ENCODE results near the gene EPN2. TPM values are rescaled to one million over a fixed set of nuclear protein-coding genes. Genes with fewer than 3 reads are reported as not detected.
"Not testable (repeated sequence)": the region's sequence is repeated elsewhere in the genome, so short reads cannot be mapped to it uniquely, and the experiment has no call there.

EPN2 gene
- total and polyA plus RNA-seq, 2 donors from 2014 or later = 18.0 to 45.4 TPM

- intact Hi-C loops (cut with DNase I) = no loop called here
- no peak for DNase-seq
- peaks cover 0 to 9% (median 6%) of the 10 kb centered on the region in 3 donors for H3K4me1 ChIP-seq (ENCODE audit: control insufficient read depth in 2 of 3, insufficient read depth in 2 of 3, low read depth in 1 of 3, low read length in 3 of 3)
- H3K27me3 ChIP-seq (ENCODE audit: control insufficient read depth, insufficient read depth, low read length) = no peaks in the 10 kb centered on the region
- H3K4me3 ChIP-seq (ENCODE audit: low read length in 3 of 3) = no peak overlapping the region
- no peak for FAIRE-seq
- H3K36me3 ChIP-seq (ENCODE audit: control insufficient read depth in 2 of 3, insufficient read depth in 3 of 3, low read length in 3 of 3) = peaks cover 0 to 3% (median 0%) of the 10 kb centered on the region in 3 donors
- H3K9ac ChIP-seq (ENCODE audit: low read length in 3 of 3) = no peak overlapping the region
- no peaks in the 10 kb centered on the region for H3K9me3 ChIP-seq (ENCODE audit: control insufficient read depth in 2 of 3, insufficient read depth in 1 of 3, low read length in 3 of 3)
- no peak overlapping the region for H3K27ac ChIP-seq (ENCODE audit: low read depth in 2 of 2, low read length in 2 of 2)
- TF ChIP-seq, protein P1, sequence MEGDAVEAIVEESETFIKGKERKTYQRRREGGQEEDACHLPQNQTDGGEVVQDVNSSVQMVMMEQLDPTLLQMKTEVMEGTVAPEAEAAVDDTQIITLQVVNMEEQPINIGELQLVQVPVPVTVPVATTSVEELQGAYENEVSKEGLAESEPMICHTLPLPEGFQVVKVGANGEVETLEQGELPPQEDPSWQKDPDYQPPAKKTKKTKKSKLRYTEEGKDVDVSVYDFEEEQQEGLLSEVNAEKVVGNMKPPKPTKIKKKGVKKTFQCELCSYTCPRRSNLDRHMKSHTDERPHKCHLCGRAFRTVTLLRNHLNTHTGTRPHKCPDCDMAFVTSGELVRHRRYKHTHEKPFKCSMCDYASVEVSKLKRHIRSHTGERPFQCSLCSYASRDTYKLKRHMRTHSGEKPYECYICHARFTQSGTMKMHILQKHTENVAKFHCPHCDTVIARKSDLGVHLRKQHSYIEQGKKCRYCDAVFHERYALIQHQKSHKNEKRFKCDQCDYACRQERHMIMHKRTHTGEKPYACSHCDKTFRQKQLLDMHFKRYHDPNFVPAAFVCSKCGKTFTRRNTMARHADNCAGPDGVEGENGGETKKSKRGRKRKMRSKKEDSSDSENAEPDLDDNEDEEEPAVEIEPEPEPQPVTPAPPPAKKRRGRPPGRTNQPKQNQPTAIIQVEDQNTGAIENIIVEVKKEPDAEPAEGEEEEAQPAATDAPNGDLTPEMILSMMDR (IDR thresholded peaks at IDR 0.05; ENCODE audit: borderline replicate concordance, extremely low read depth, insufficient read depth) = no peak
These were observed 38.4 kb downstream of the EPN2 start for GRCh38 chr17:19275457-19276127.

- FAIRE-seq; intact Hi-C loops (cut with DNase I); H3K27me3 ChIP-seq (ENCODE audit: control insufficient read depth, insufficient read depth, low read length); H3K9me3 ChIP-seq (ENCODE audit: control insufficient read depth in 2 of 3, insufficient read depth in 1 of 3, low read length in 3 of 3); H3K4me3 ChIP-seq (ENCODE audit: low read length in 3 of 3); H3K27ac ChIP-seq (ENCODE audit: low read depth in 2 of 2, low read length in 2 of 2); H3K36me3 ChIP-seq (ENCODE audit: control insufficient read depth in 2 of 3, insufficient read depth in 3 of 3, low read length in 3 of 3); DNase-seq; H3K9ac ChIP-seq (ENCODE audit: low read length in 3 of 3); H3K4me1 ChIP-seq (ENCODE audit: control insufficient read depth in 2 of 3, insufficient read depth in 2 of 3, low read depth in 1 of 3, low read length in 3 of 3): not testable (repeated sequence)
These were observed 41.1 kb downstream of the EPN2 start for GRCh38 chr17:19278284-19278683.

DNA sequence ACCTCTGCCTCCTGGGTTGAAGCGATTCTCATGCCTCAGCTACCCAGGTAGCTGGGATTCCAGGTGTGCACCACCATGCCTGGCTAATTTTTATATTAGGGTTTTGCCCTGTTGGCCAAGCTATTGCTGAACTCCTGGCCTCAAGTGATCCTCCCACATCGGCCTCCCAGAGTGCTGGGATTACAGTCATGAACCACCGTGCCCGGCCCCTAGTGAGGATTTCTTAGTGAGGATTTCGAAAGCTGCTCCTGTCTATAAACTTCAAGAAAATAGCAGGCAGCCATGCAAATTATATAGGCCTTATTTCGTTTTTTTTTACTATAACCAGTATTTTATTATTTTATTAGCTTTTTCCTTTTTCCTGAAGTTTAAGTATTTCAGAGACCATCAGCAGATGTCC lies 41.6 kb downstream of the EPN2 start:
- TF ChIP-seq, protein P1 (IDR thresholded peaks at IDR 0.05; ENCODE audit: borderline replicate concordance, extremely low read depth, insufficient read depth) = no peak
- no peak overlapping the region for H3K27ac ChIP-seq (ENCODE audit: low read depth in 2 of 2, low read length in 2 of 2)

DNA sequence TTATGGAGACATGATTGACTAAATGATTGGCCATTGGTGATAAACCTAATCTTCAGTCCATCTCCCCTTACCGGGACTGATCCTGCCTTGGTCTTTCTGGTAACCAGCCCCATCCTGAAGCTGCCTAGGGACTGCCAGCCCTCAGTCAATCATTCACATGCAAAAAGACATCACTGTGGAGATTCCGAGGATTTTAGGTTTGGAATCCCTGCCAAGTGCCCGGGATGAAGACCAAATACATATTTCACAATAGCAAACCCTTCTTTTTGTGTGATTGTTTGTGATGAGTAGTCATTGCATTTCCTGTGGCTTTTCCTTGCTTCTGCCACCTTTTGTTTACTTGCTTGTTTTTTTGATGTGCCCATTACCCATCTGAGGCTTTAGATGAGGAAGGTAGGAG lies 44.0 kb downstream of the EPN2 start:
- Histone ChIP-seq H3K4me3 (ENCODE audit: low read length in 3 of 3) (no peak overlapping the region), H3K27me3 (ENCODE audit: control insufficient read depth, insufficient read depth, low read length) (no peaks in the 10 kb centered on the region), H3K27ac (ENCODE audit: low read depth in 2 of 2, low read length in 2 of 2) (no peak overlapping the region), H3K36me3 (ENCODE audit: control insufficient read depth in 2 of 3, insufficient read depth in 3 of 3, low read length in 3 of 3) (peaks cover 0 to 6% (median 0%) of the 10 kb centered on the region in 3 donors), H3K9ac (ENCODE audit: low read length in 3 of 3) (no peak overlapping the region), H3K4me1 (ENCODE audit: control insufficient read depth in 2 of 3, insufficient read depth in 2 of 3, low read depth in 1 of 3, low read length in 3 of 3) (peaks cover 0 to 20% (median 10%) of the 10 kb centered on the region in 3 donors), H3K9me3 (ENCODE audit: control insufficient read depth in 2 of 3, insufficient read depth in 1 of 3, low read length in 3 of 3) (no peaks in the 10 kb centered on the region)
- FAIRE-seq (no peak), DNase-seq (no peak)
- intact Hi-C loops (cut with DNase I) = no loop called here
- TF ChIP-seq, protein P1 (IDR thresholded peaks at IDR 0.05; ENCODE audit: borderline replicate concordance, extremely low read depth, insufficient read depth) = no peak

More for the DNA sequence above, 41.6 kb downstream of the EPN2 start:
- Histone ChIP-seq H3K4me3 (ENCODE audit: low read length in 3 of 3) (no peak overlapping the region), H3K9ac (ENCODE audit: low read length in 3 of 3) (no peak overlapping the region), H3K9me3 (ENCODE audit: control insufficient read depth in 2 of 3, insufficient read depth in 1 of 3, low read length in 3 of 3) (no peaks in the 10 kb centered on the region), H3K4me1 (ENCODE audit: control insufficient read depth in 2 of 3, insufficient read depth in 2 of 3, low read depth in 1 of 3, low read length in 3 of 3) (peaks cover 0 to 3% (median 3%) of the 10 kb centered on the region in 3 donors), H3K36me3 (ENCODE audit: control insufficient read depth in 2 of 3, insufficient read depth in 3 of 3, low read length in 3 of 3) (peaks cover 0 to 5% (median 3%) of the 10 kb centered on the region in 3 donors), H3K27me3 (ENCODE audit: control insufficient read depth, insufficient read depth, low read length) (no peaks in the 10 kb centered on the region)
- peak in 1 of 5 donors; percentile 31 for DNase-seq
- intact Hi-C loops (cut with DNase I) = no loop called here
- no peak for FAIRE-seq

Measured in kidney (tissue), 14 donors.